ENCODE results near the gene LARGE1.

LARGE1 gene

DNA sequence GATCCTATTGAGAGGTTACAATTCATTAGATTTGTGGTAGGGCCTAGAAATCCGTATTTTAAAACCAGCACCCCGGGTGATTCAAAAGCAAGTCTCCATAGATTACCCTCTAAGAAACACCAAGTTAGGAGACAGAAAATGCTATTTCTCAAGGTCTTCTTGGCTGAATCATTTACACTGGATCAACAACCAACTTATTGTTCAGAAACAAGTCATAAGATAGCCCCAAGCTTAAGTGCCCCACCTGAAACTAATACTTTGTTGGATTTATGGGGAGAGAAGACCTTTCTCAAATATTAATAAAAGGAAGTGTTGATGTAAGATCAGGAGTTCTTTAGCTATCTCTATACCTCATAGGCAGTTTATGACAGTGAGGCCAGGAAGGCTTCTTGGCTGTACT lies 345.2 kb downstream of the LARGE1 start:
- no peak for TF ChIP-seq CTCF (IDR thresholded peaks at IDR 0.05; ENCODE audit: insufficient read depth, low read length, poor library complexity, severe bottlenecking)
- TF ChIP-seq EZH2phosphoT487 (conservative IDR thresholded peaks at IDR 0.05; ENCODE audit: low read length): no peak
- Histone ChIP-seq H3K9me3 (ENCODE audit: insufficient read depth, low read length) (no peaks in the 10 kb centered on the region), H3K4me2 (ENCODE audit: low read depth, low read length, poor library complexity, severe bottlenecking) (no peak overlapping the region)

DNA sequence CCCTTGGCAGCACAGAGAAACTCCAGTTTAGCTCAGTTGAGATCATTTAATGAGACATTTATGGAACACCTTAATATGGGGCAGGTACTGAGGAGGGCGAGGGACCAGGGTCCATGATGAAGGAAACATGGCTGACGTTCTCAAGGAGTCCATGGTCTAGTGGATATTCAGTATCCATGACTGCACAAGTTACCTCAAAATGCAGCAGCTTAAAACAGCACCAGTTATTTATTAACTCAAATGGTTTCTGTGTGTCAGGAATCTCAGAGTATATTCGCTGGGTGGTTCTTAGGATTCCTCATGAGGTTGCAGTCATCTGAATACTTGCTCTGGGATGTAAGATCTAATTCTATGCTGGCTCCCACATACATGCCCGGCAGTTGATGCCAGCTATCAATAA lies 346.8 kb downstream of the LARGE1 start:
- no peaks in the 10 kb centered on the region for H4K20me1 ChIP-seq (ENCODE audit: low read depth, low read length)
- H3K27me3 ChIP-seq (ENCODE audit: low read length): no peaks in the 10 kb centered on the region
- no peak overlapping the region for H3K4me3 ChIP-seq (ENCODE audit: insufficient read depth, low read length, poor library complexity, severe bottlenecking)
- no peak overlapping the region for H3K4me2 ChIP-seq (ENCODE audit: low read depth, low read length, poor library complexity, severe bottlenecking)
- no peaks in the 10 kb centered on the region for H3K36me3 ChIP-seq (ENCODE audit: low read length)
- no peaks in the 10 kb centered on the region for H3K9me3 ChIP-seq (ENCODE audit: insufficient read depth, low read length)
- no peaks in the 10 kb centered on the region for H3K9me2 ChIP-seq (replicated peaks; ENCODE audit: insufficient read depth, low read length)
- H3K79me2 ChIP-seq (ENCODE audit: insufficient read depth, low read length): no peaks in the 10 kb centered on the region
- no peak overlapping the region for H3K27ac ChIP-seq (ENCODE audit: low read depth, low read length)
- no peak overlapping the region for H3K9ac ChIP-seq (ENCODE audit: low read length)
- no peaks in the 10 kb centered on the region for H3F3A ChIP-seq (ENCODE audit: insufficient read depth)
- H2AFZ ChIP-seq (ENCODE audit: low read depth, low read length, severe bottlenecking): no peak overlapping the region
- TF ChIP-seq EZH2phosphoT487 (conservative IDR thresholded peaks at IDR 0.05; ENCODE audit: low read length) (no peak), CTCF (IDR thresholded peaks at IDR 0.05; ENCODE audit: insufficient read depth, low read length, poor library complexity, severe bottlenecking) (no peak)

More for the DNA sequence above, 345.2 kb downstream of the LARGE1 start:
- H3K9ac ChIP-seq (ENCODE audit: low read length): no peak overlapping the region
- H2AFZ ChIP-seq (ENCODE audit: low read depth, low read length, severe bottlenecking): no peak overlapping the region
- H3F3A ChIP-seq (ENCODE audit: insufficient read depth): no peaks in the 10 kb centered on the region
- H3K4me3 ChIP-seq (ENCODE audit: insufficient read depth, low read length, poor library complexity, severe bottlenecking): no peak overlapping the region
- H3K79me2 ChIP-seq (ENCODE audit: insufficient read depth, low read length): no peaks in the 10 kb centered on the region
- H3K27ac ChIP-seq (ENCODE audit: low read depth, low read length): no peak overlapping the region
- H3K27me3 ChIP-seq (ENCODE audit: low read length): no peaks in the 10 kb centered on the region
- H3K9me2 ChIP-seq (replicated peaks; ENCODE audit: insufficient read depth, low read length): no peaks in the 10 kb centered on the region
- no peaks in the 10 kb centered on the region for H3K36me3 ChIP-seq (ENCODE audit: low read length)
- H4K20me1 ChIP-seq (ENCODE audit: low read depth, low read length): no peaks in the 10 kb centered on the region

GRCh38 chr22:33572086-33572485 lies 348.2 kb downstream of the LARGE1 start:
- H3K36me3 ChIP-seq (ENCODE audit: low read length): no peaks in the 10 kb centered on the region
- no peaks in the 10 kb centered on the region for H3K9me3 ChIP-seq (ENCODE audit: insufficient read depth, low read length)
- no peak overlapping the region for H3K9ac ChIP-seq (ENCODE audit: low read length)
- H3K4me3 ChIP-seq (ENCODE audit: insufficient read depth, low read length, poor library complexity, severe bottlenecking): no peak overlapping the region
- H4K20me1 ChIP-seq (ENCODE audit: low read depth, low read length): no peaks in the 10 kb centered on the region
- no peak overlapping the region for H2AFZ ChIP-seq (ENCODE audit: low read depth, low read length, severe bottlenecking)
- no peaks in the 10 kb centered on the region for H3K79me2 ChIP-seq (ENCODE audit: insufficient read depth, low read length)
- TF ChIP-seq CTCF (IDR thresholded peaks at IDR 0.05; ENCODE audit: insufficient read depth, low read length, poor library complexity, severe bottlenecking) (no peak), EZH2phosphoT487 (conservative IDR thresholded peaks at IDR 0.05; ENCODE audit: low read length) (no peak)
- no peak overlapping the region for H3K27ac ChIP-seq (ENCODE audit: low read depth, low read length)
- no peaks in the 10 kb centered on the region for H3K9me2 ChIP-seq (replicated peaks; ENCODE audit: insufficient read depth, low read length)
- no peaks in the 10 kb centered on the region for H3F3A ChIP-seq (ENCODE audit: insufficient read depth)
- no peak overlapping the region for H3K4me2 ChIP-seq (ENCODE audit: low read depth, low read length, poor library complexity, severe bottlenecking)
- H3K27me3 ChIP-seq (ENCODE audit: low read length): no peaks in the 10 kb centered on the region

Data from SU-DHL-6 (cell line).